GM12875 (cell line): ENCODE results near the gene DCP1B.

Experiments
- H3K4me3 ChIP-seq: one replicate; pipeline ENCODE4 v1.5.1; 2011; ENCODE audit warnings: low read depth, low read length, control low read depth
- CTCF ChIP-seq: IDR thresholded peaks from 2 replicates; pipeline ENCODE4 v1.5.1; 2011; ENCODE audit warnings: low read depth, mild to moderate bottlenecking, control low read depth, inconsistent platforms, low read length, moderate library complexity, borderline replicate concordance; ENCODE audit not compliant: insufficient read depth

The DCP1B gene

GRCh38 chr12:1907652-1908611 is 96.3 kb downstream of the DCP1B start:
- no peak for TF ChIP-seq CTCF
- H3K4me3 ChIP-seq = no peak overlapping the region

GRCh38 chr12:1906579-1906978 is 97.7 kb downstream of the DCP1B start:
- TF ChIP-seq CTCF = no peak

GRCh38 chr12:1904875-1905274 is 99.4 kb downstream of the DCP1B start:
- H3K4me3 ChIP-seq = no peak overlapping the region
- no peak for TF ChIP-seq CTCF

More at GRCh38 chr12:1906579-1906978, 97.7 kb downstream of the DCP1B start:
- H3K4me3 ChIP-seq = no peak overlapping the region

- H3K4me3 ChIP-seq = no peak overlapping the region
- no peak for TF ChIP-seq CTCF
Observed at GRCh38 chr12:1896964-1897363, 107.3 kb downstream of the DCP1B start.
